H1 (cell line): ENCODE data around the gene PLAAT1.

ENCODE experiments used
- ATF2 ChIP-seq: IDR thresholded peaks from 2 replicates; pipeline ENCODE4 v1.6.1; 2012; ENCODE audit warnings: low read length, inconsistent platforms
- CHD2 ChIP-seq: IDR thresholded peaks from 2 replicates; pipeline ENCODE4 v1.6.1; 2012; ENCODE audit warnings: low read length, improper control_type of control experiment
- EZH2 ChIP-seq: fragments of 200-600 bp; sonication (generic); IDR thresholded peaks from 2 replicates; pipeline ENCODE4 v1.7.1; 2012; ENCODE audit warnings: low read depth, mild to moderate bottlenecking, moderate library complexity, low read length, inconsistent platforms; ENCODE audit not compliant: severe bottlenecking
- JUN ChIP-seq: IDR thresholded peaks from 2 replicates; pipeline ENCODE4 v1.6.1; 2011; ENCODE audit warnings: low read depth, mild to moderate bottlenecking, improper control_type of control experiment, low read length
- POLR2AphosphoS5 ChIP-seq: IDR thresholded peaks from 2 replicates; pipeline ENCODE4 v1.6.1; 2011; ENCODE audit warnings: low read depth, low read length
- RAD21 ChIP-seq, 2 experiments: IDR thresholded peaks in 1 of 2; conservative IDR thresholded peaks in 1 of 2; 2 replicates each; pipeline ENCODE4 v1.6.1; 2011; ENCODE audit warnings: low read depth in 2 of 2, low read length in 2 of 2, improper control_type of control experiment in 1 of 2, inconsistent platforms in 1 of 2, mild to moderate bottlenecking in 1 of 2, moderate library complexity in 1 of 2
- RNF2 ChIP-seq: fragments of 200-900, 300-1000 bp; sonication (generic); IDR thresholded peaks from 2 replicates; pipeline ENCODE4 v1.7.1; 2016; ENCODE audit warnings: borderline replicate concordance, low read depth, mild to moderate bottlenecking, antibody characterized with exemption, low read length; ENCODE audit not compliant: poor library complexity, severe bottlenecking; ENCODE audit errors: missing control alignments
- SAP30 ChIP-seq: fragments of 300-600 bp; sonication (generic); IDR thresholded peaks from 2 replicates; pipeline ENCODE4 v1.7.1; 2012; ENCODE audit warnings: low read length, moderate library complexity, mild to moderate bottlenecking, inconsistent platforms; ENCODE audit not compliant: insufficient read depth, insufficient replicate concordance
- SP1 ChIP-seq: IDR thresholded peaks from 2 replicates; pipeline ENCODE4 v1.6.1; 2011; ENCODE audit warnings: low read depth, low read length
- TAF1 ChIP-seq: IDR thresholded peaks from 2 replicates; pipeline ENCODE4 v1.6.1; 2011; ENCODE audit warnings: mild to moderate bottlenecking, low read depth, low read length
- ZNF274 ChIP-seq: IDR thresholded peaks from 2 replicates; pipeline ENCODE4 v1.7.0; 2012; ENCODE audit warnings: low read length, borderline replicate concordance; ENCODE audit errors: extremely low read depth
- TF ChIP-seq, protein P1 (sequence below), 3 experiments: IDR thresholded peaks; 1 replicate in 2 of 3; 2 replicates in 1 of 3; pipeline versions ENCODE4 v1.5.1 to v1.6.1; 2011; ENCODE audit warnings: low read length in 3 of 3, mild to moderate bottlenecking in 3 of 3, inconsistent platforms in 2 of 3, low read depth in 1 of 3, moderate library complexity in 1 of 3; ENCODE audit not compliant: insufficient read depth in 1 of 3; ENCODE audit errors: control extremely low read depth in 1 of 3
- TF ChIP-seq, protein P2 (sequence below): IDR thresholded peaks from 2 replicates; pipeline ENCODE4 v1.6.1; 2012; ENCODE audit warnings: inconsistent platforms

DNA sequence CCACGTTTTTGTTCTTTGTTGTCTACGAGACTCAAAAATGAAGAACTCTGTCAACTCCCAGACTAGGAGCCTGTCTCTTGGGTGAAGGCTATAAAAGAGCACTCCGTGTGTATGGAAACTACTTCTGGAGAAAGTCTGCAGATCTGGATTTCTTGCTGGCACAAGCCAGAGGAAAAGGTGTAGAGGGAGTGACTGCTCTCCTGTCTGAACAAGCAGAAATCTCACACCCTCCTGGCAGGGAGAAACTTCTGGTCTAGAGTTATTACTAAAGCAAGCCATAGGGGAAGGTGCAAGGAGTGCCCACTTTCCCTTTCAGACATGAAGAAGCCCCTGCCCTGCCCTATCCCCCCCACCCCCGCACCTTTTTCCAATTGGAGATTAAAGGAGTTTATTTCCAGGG is 9.5 kb downstream of the PLAAT1 start:
- TF ChIP-seq POLR2AphosphoS5: no peak
- no peak for TF ChIP-seq ZNF274
- TF ChIP-seq SP1: no peak
- TF ChIP-seq CHD2: no peak
- no peak for TF ChIP-seq EZH2
- TF ChIP-seq, protein P1, sequence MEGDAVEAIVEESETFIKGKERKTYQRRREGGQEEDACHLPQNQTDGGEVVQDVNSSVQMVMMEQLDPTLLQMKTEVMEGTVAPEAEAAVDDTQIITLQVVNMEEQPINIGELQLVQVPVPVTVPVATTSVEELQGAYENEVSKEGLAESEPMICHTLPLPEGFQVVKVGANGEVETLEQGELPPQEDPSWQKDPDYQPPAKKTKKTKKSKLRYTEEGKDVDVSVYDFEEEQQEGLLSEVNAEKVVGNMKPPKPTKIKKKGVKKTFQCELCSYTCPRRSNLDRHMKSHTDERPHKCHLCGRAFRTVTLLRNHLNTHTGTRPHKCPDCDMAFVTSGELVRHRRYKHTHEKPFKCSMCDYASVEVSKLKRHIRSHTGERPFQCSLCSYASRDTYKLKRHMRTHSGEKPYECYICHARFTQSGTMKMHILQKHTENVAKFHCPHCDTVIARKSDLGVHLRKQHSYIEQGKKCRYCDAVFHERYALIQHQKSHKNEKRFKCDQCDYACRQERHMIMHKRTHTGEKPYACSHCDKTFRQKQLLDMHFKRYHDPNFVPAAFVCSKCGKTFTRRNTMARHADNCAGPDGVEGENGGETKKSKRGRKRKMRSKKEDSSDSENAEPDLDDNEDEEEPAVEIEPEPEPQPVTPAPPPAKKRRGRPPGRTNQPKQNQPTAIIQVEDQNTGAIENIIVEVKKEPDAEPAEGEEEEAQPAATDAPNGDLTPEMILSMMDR (IDR thresholded peaks at IDR 0.05; ENCODE audit: control extremely low read depth in 1 of 3, insufficient read depth in 1 of 3, low read depth in 1 of 3, low read length in 3 of 3): no peak
- no peak for TF ChIP-seq SAP30
- TF ChIP-seq ATF2: no peak
- TF ChIP-seq, protein P2, sequence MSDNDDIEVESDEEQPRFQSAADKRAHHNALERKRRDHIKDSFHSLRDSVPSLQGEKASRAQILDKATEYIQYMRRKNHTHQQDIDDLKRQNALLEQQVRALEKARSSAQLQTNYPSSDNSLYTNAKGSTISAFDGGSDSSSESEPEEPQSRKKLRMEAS: no peak
- TF ChIP-seq RAD21 (IDR thresholded peaks at IDR 0.05 in 1 of 2, conservative IDR thresholded peaks at IDR 0.05 in 1 of 2; ENCODE audit: low read depth in 2 of 2, low read length in 2 of 2): no peak
- no peak for TF ChIP-seq RNF2
- TF ChIP-seq TAF1: no peak
- no peak for TF ChIP-seq JUN
